Sciatic nerve (tissue), 2 donors: ENCODE measurements around the gene ZNF143. TPM values are rescaled to one million over a fixed set of nuclear protein-coding genes. Genes with fewer than 3 reads are reported as not detected.

Experiments
- ATAC-seq: fragments of 200-7000 bp; cut with Tn5 transposase; one replicate; pipeline ENCODE4 v1.9.1; 2020; ENCODE audit warnings: mild to moderate bottlenecking, moderate library complexity
- DNase-seq: peaks from one replicate; pipeline ENCODE4 v3.0.0-alpha.2; 2020; ENCODE audit warnings: low spot score
- intact Hi-C: fragments of 100-400 bp; cut with DNase I; formaldehyde crosslinking; loops from one replicate; pipeline ENCODE4 v1.14.2; 2022
- total RNA-seq: library from RNA; stranded (reverse); fragmentation: NEBNext Ultra II Directional; extraction: Animal tissue kit (Norgen Biotek cat#: 25700); gene quantifications from one replicate; pipeline ENCODE4 v1.2.1, GENCODE V29; 2021
- donor health status: DM: no; HTN: no; CAD: no.
- donor health status: DM: no; HTN: no; CAD: no.

The ZNF143 gene
- total RNA-seq, 1 donor from 2014 or later, result 42.8 TPM

DNA sequence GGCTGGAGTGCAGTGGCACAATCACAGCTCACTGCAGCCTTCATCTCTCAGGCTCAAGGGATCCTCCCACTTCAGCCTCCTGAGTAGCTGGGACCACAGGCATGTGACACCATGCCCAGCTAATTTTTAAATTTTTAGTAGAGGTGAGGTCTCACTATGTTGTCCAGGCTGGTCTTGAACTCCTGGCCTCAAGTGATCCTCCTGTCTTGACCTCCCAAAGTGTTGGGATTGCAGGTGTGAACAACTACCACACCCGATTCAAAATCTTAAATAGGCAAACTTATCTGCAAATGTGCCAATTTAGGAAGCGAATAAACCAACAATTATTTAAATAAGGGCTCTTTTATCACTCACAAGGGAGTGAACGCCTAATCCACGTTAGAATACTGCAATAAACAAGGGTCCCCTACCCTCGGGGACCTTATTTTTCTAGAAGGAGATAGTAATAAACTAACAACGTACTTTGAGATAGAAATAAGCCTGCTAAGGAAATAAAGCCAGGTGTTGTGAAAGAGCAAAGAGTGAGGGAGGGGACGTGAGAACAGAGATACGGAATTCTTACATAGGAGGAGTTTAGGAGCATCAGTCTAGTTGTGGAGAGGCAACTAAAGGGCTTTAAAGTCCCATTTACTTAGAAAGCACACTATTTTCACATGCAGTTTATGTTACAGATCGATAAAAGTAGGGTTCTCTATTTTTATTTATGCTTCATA is 109.7 kb downstream of the ZNF143 start:
- intact Hi-C loops, result loop anchor here (5.0 kb wide), 1 partner anchor 42 kb away; no protein-coding TSS in a partner anchor
- DNase-seq (no peak), ATAC-seq (no peak)

DNA sequence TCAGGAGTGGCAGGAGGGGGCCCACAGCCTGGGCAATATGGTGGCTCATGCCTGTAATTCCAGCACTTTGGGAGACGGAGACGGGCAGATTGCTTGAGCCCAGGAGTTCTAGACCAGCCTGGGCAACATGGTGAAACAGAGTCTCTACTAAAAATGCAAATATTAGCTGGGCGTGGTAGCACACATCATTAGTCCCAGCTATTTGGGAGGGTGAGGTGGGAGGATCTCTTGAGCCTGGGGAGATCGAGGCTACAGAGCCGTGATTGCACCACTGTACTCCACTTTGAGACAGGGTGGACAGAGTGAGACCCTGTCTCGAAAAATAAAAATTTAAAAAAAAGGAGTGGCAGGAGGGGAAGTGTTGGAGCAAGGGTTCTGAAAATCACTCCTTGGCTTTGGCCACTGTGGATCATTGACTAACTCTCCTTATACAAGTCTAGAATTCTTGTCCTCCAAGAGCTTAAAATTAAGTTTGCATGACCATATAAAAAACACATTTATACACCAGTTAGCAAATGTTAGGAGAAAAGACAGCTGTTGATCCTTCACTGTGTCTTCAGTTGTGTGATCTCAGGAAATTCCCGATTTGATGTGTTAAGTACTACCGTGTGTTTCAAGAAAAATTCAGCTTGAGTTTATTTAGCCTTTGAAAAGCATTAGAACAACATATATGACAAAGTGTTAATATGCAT is 110.4 kb downstream of the ZNF143 start:
- no peak for ATAC-seq
- no peak for DNase-seq
- intact Hi-C loops, result loop anchor here (5.0 kb wide), 1 partner anchor 41 kb away; no protein-coding TSS in a partner anchor

DNA sequence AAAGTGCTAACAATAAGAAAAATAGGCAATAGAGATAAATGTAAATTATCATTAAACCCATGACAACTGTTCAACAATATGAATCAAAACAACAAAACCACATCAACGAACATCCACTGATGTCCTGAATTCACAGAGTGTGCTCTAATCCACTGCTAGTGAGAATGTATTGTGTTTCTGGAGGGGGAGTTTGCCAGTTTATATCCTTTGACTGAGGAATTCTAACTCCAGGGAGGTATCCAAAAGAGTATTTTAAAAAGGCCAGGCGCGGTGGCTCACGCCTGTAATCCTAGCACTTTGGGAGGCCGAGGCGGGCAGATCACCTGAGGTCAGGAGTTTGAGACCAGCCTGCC is 110.9 kb downstream of the ZNF143 start:
- DNase-seq (no peak), ATAC-seq (no peak)
- intact Hi-C loops, result loop anchor here (5.0 kb wide), 1 partner anchor 41 kb away; no protein-coding TSS in a partner anchor

DNA sequence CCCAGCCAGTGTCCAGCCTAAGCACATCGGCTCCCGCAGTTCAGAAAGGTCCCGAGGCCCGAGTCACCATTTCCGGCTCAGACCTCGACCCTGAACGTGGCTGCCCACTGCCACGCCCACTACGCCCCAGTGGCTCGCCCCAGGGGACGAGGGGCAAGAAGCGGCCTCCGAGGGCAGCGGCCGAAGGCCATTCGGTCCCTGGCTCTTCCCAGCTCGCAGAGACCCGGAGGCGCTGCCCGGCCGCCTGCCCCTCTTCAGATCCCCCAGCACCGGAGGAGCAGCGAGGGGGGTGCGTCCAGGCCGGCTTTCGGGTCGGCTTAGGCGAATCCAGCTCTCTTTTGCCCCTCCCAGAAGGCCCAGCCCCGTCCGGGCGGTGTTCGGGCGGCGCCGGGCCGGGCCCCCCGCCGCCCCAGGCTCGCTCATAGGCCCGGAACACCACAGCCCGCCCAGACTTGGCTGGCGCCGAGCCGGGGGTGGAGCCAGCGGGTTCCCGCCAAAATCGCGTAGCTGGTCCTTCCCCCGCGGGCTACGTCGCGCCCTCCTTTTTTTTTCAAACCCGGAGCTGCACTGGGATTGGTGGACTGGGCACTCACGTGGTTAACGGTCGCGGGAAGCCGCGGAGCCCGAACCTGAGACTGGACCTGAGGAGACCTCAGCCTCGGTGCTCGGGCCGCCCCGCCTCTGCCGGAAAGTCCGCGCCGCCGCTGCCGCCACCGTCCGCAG is 112.4 kb downstream of the ZNF143 start, which contains the start of gene WEE1:
Gene WEE1 (plus strand): TSS at position 619 of the 723 bp plus-strand sequence. CDS start 264 bp downstream, outside the sequence.
- peak; percentile 99 for DNase-seq
- intact Hi-C loops, result loop anchor here (5.0 kb wide), 1 partner anchor 39 kb away; no protein-coding TSS in a partner anchor
- peak; percentile 97 for ATAC-seq

DNA sequence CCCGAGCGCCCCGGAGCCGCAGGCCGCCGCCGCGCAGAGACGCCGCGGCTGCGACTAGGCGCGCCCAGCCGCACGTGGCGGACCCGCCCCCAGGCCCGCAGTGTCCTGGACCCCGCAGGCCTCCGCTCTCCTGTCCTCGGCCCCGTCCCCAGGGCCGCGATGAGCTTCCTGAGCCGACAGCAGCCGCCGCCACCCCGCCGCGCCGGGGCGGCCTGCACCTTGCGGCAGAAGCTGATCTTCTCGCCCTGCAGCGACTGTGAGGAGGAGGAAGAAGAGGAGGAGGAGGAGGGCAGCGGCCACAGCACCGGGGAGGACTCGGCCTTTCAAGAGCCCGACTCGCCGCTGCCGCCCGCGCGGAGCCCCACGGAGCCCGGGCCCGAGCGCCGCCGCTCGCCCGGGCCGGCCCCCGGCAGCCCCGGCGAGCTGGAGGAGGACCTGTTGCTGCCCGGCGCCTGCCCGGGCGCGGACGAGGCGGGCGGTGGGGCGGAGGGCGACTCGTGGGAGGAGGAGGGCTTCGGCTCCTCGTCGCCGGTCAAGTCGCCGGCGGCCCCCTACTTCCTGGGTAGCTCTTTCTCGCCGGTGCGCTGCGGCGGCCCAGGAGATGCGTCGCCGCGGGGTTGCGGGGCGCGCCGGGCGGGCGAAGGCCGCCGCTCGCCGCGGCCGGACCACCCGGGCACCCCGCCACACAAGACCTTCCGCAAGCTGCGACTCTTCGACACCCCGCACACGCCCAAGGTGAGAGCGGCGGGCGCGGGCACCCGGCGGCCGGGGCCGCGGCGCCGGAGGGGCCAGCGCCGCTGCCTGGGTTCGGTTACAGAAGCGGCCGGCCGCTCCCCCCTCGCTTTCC is 113.2 kb downstream of the ZNF143 start:
- no peak for ATAC-seq
- intact Hi-C loops, result loop anchor here (5.0 kb wide), 1 partner anchor 38 kb away; no protein-coding TSS in a partner anchor

DNA sequence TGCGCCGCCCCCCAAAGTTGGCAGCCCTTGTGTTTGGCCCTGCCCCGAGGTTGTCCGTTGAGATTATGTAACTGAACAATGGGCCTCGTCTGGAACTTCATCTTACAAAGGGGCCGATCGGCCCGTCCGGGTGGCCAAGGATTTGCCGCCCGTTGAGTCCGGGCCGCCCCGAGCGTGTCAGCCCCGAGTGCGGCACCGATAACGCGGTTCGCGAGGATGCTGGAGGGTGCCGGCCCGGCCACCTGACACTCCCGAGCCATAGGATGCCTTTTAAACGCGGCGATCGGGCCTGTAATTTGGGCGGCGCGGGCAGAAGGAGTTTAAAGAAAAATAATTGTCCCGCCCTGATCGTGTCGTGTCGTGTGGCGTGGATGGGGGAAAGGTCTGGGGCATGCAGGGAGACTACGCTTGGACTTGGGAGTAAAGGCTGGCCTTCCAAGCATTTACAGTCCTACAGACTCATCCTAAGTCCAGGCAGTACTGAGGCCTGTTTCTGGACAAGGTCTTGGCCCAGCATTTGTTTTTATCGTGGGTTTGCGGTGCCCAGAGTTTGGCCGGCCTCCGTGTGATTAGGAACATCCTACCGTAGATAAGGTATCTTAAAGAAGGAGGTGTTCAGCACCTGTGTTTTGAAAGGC is 113.9 kb downstream of the ZNF143 start:
- no peak for ATAC-seq
- intact Hi-C loops, result loop anchor here (5.0 kb wide), 1 partner anchor 38 kb away; no protein-coding TSS in a partner anchor
- DNase-seq, result peak; percentile 66

More for the DNA sequence above, 113.2 kb downstream of the ZNF143 start:
- peak; percentile 71 for DNase-seq

DNA sequence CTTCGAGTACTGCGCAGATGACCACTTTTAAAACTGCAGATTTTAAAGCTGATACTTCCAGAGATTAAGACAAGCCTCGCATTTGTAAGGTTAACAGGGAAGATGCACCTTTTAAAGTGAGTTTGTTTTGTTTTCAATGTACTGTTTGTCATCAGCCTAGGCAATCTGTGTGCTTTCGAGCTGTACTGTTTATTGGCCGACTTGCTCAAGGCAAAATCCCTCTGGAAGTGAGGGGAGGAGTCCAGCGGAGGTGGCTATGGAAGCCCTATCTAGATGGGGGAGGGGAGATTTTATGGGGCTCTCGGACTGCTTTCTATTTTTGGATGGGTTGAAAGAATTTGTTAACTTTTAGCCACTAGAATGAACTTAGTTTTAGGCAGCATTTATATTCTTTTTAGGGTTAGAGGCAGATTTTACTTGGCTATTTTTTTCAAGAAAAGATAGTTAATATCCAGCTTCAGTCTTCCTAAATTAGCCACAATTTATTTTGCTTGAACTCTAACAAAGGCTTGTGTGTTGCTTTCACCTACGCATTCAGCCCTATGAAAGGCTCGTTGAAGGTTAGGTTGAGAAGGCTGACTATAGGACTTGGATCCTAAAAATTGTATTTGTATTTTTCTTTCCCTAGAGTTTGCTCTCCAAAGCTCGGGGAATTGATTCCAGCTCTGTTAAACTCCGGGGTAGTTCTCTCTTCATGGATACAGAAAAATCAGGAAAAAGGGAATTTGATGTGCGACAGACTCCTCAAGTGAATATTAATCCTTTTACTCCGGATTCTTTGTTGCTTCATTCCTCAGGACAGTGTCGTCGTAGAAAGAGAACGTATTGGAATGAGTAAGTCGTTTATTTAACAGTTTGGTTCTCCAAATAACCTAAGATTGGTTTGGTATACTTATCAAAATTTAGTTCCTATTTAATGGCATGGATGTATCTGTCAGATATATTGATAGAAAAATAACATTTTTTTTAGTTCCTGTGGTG is 114.7 kb downstream of the ZNF143 start:
- DNase-seq, result peak; percentile 65
- intact Hi-C loops, result no loop called here
- peak; percentile 63 for ATAC-seq

DNA sequence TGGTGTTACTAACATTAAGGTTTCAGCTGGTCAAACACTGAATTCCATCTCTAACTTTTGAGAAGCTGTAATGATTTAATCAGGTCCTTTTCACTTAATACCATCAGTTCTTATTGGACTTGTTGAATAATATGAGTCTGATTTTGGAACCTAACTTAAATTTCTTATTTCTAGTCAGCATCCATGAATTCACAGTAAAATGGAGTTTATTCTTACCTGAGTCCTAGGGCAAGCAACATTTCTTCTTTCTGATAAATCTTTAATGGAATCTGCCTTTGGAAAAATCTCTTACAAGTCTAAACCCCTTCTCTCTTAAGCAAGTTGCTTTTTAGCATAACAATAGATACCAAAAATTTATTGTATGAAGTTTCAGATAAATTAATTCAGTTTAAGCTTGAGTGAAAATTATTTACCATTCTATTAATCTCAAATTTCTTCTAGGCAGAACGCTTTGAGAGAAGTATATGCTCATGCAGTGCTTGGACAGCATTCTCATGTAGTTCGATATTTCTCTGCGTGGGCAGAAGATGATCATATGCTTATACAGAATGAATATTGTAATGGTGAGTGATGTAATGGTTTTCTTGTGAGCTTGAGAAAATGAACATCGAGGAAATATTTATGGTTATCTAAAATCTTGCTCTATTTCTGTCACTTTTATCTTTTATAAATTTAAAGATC is 116.0 kb downstream of the ZNF143 start:
- intact Hi-C loops, result no loop called here
- ATAC-seq (no peak), DNase-seq (no peak)

DNA sequence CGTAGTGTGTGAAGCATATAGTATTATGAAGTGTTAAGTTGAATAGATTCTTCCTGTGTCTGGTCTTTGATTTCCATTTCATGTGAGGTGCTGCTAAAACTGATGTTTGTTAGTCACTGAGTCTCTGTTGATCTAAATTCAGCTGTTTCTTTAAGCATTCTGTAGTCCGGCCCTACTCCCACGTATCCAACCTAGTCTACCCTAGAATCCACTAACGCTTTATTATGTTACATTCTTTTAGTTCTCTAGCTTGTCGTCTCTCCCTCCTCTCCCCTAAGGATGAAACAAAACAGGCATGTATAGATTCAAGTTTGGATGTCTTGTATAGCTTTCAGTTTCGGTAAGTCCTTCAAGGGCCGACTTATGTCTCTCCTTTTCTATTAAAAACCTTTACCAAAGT is 116.7 kb downstream of the ZNF143 start:
- no peak for ATAC-seq
- DNase-seq, result no peak
- intact Hi-C loops, result no loop called here

Other genes starting within 250 kb of the ZNF143 start
- 147 TPM for gene DENND5A, start 195.7 kb upstream of the ZNF143 start, total RNA-seq
- 41.1 TPM for gene TMEM41B, start 146.4 kb upstream of the ZNF143 start, total RNA-seq
- 67.9 TPM for gene IPO7, start 76.4 kb upstream of the ZNF143 start, total RNA-seq
- 13.8 TPM for gene WEE1, start 112.7 kb downstream of the ZNF143 start, total RNA-seq
- 90.1 TPM for gene SWAP70, start 203.1 kb downstream of the ZNF143 start, total RNA-seq